Astrocyte of the hippocampus (primary cell): ENCODE data around the gene FAM20C.
"Not testable (repeated sequence)": the region's sequence is repeated elsewhere in the genome, so short reads cannot be mapped to it uniquely, and the experiment has no call there.

Source experiments
- DNase-seq: peaks from one replicate; pipeline ENCODE4 v3.0.0; 2011; ENCODE audit warnings: low read depth, low spot score

Gene FAM20C

GRCh38 chr7:256981-257646 lies 64.7 kb downstream of the FAM20C start:
- DNase-seq: no peak

GRCh38 chr7:257647-257992 lies 65.2 kb downstream of the FAM20C start:
- DNase-seq: no peak

- DNase-seq: no peak
These were observed 66.3 kb downstream of the FAM20C start for GRCh38 chr7:258476-259190.

- no peak for DNase-seq
These were observed 66.8 kb downstream of the FAM20C start for GRCh38 chr7:259191-259505.

GRCh38 chr7:259751-260405 lies 67.5 kb downstream of the FAM20C start:
- no peak for DNase-seq

DNA sequence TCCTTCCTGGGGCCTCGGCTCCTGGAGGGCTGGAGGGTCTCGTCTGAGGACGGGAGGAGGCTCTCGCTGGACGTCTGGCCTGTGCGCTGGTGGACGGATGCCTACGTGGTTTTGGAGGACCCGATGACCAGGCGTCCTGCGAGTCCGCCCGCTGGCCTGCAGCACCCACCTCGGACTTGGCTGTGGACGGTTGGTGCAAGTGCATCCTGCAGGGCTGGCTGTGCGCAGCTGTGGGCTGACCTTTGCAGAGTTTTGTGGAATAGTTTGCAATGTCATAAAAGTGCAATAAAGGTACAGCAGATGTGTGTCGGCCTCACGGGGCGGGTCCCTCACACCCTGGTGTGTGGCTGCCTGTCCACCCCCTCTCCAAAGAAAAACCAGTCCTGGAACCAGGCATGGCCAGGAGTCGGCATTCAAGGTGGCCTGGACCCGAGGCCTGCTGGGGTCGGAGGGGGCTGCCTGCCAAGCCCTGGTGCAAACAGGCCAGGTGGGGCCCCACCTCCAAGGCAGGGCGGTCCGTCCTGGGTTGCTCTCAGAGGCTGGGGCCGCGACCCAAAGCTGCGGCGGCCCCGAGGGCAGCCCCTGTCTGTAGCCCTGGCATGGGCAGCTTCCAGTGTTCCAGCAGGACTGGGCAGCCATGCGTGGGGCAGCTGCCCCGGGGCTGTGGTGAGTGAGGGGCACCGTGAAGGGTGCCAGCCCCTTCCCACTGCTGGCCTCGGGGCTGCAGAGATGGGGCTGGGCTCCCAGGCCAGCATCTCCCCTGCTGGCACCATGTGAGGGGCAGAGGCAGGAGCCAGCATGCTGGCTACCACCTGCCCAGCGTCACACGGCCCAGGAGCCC lies 68.3 kb downstream of the FAM20C start:
- DNase-seq: no peak

GRCh38 chr7:261341-262250 lies 69.2 kb downstream of the FAM20C start:
- DNase-seq: no peak

DNA sequence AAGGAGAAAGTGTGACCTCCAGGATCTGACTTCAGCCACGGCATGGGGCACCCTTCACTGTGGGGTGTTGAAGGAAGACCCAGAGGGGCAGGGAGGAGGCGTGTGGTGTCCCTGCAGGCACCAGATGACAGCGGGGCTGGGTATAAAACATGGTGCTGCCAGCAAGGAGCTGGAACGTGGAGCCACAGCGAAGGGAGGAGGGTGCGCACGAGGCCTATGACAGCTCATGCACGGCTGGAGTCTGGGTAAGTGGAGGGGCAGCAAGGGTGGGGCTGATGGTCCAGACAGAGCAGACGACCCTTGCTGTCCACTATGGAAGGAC lies 69.8 kb downstream of the FAM20C start:
- DNase-seq: no peak

DNA sequence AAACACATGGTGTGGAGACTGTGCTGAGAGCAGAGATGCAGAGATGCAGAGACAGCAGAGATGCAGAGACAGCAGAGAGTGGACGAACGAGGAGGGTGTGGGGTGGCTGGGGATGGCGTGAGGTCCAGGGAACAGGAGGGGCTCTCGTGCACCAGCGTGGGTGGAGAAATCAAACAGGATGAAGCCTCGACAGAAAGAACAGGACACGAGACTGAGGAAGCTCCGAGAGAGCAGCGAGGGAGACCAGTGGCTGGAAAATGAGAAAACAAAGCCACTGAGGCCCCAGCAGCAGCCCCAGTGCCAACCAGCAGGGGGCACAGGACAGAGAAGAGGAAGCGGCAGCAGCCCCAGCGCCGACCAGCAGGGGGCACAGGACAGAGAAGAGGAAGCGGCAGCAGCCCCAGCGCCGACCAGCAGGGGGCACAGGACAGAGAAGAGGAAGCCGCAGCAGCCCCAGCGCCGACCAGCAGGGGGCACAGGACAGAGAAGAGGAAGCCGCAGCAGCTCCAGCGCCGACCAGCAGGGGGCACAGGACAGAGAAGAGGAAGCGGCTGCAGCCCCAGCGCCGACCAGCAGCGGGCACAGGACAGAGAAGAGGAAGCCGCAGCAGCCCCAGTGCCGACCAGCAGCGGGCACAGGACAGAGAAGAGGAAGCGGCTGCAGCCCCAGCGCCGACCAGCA lies 70.4 kb downstream of the FAM20C start:
- DNase-seq: not testable (repeated sequence)

- DNase-seq: not testable (repeated sequence)
These were observed 71.3 kb downstream of the FAM20C start for GRCh38 chr7:263483-264351.

DNA sequence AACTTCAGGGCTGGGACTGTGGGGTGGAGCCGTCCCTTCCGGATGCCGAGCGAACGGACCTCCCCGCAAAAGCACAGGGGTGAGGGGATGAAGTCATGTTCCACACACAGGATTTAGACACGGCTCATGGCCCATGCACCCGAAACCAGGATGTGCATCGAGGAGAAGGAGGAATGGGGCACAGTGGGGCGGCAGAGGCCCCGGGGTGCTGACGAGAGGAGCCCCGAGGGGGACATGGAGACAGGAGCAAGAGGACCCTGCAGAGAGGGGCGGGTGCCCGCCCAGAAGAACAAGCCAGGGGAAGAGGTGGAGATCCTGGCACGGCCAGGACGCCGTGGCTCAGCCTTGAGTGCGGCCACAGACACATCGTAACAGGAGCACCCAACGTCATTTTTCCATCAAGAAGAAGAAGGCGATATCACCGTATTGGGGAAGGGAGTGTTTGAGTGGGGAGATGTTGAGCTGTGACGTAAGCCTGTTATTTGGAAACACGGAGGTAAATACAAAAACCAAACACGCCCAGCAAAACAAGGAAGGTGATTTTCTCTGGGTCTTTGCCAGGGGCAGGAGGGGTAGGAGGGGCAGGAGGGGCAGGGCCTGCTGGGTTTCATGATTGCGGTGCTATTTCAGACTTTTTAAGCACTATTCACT lies 72.3 kb downstream of the FAM20C start:
- no peak for DNase-seq

DNA sequence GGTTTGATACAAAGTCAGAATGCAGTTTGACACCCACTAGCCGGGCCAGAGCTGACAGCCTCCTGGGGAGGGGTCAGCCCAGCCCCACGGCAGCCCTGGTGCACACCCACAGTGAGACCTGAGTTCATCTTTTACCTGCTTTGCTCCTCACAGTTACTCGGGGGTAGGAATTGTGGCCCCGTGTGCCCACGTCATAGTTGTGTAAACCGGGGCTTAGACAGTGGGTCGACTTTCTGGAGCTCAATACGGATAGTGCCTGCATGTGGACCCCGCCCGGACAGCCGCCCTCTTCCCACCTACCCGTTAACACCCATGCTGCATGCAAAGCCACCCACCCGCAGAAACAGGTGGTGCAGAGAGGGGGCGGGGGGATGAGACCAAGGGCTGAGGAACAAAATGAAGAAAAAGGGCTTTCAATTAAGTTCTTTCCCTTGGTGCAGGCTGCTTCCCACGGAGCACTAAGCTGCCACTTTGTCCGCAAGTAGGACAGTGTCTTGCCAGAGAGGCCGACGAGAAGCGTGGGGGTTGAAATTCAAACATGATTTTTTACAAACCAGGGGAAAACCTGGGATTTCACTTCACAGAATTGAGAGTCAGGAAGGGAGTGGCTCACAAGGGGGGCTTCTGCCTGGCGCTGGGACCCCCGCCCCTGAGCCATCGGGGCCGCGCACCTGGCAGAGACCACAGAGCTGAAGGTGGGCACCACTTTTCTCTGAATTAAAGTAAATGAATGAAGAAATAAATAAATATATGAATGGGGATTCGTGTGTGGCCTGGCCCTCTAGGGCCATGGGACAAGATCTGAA lies 73.0 kb downstream of the FAM20C start:
- no peak for DNase-seq

DNA sequence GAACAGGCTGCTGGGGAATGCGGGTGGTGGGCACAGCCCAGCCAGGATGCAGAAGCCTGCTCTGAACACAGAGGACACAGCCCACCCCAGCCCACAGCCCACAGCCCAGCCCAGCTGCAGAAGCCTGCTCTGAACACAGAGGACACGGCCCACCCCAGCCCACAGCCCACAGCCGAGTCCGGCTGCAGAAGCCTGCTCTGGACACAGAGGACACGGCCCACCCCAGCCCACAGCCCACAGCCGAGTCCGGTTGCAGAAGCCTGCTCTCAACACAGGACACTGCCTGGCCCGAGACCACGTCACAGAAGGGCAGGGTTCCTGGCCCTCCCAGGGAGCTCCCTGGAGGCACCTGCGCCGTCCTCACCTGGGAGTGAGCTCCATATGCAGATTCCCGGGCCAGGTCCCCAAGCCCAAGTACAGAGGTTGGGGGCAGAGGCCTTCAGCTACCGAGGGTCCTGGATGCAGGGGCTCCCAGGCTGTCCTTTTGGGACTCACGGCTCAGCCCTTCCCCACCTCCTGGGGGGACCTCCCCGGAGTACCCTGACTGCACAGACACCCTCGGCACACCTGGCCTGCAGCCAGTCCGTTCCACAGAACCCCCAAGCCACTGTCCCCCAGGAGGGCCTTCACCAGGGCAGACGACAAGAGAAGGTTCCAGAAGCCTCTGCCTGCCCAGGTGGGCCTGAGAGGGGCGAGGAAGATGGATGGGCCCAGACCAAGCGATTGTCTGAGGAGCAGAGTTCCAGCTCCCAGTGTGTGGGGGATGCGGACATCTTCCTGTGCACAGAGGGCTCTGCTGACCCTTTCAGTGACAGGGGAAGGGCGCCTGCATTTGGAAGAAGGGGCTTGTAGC lies 73.9 kb downstream of the FAM20C start:
- no peak for DNase-seq

DNA sequence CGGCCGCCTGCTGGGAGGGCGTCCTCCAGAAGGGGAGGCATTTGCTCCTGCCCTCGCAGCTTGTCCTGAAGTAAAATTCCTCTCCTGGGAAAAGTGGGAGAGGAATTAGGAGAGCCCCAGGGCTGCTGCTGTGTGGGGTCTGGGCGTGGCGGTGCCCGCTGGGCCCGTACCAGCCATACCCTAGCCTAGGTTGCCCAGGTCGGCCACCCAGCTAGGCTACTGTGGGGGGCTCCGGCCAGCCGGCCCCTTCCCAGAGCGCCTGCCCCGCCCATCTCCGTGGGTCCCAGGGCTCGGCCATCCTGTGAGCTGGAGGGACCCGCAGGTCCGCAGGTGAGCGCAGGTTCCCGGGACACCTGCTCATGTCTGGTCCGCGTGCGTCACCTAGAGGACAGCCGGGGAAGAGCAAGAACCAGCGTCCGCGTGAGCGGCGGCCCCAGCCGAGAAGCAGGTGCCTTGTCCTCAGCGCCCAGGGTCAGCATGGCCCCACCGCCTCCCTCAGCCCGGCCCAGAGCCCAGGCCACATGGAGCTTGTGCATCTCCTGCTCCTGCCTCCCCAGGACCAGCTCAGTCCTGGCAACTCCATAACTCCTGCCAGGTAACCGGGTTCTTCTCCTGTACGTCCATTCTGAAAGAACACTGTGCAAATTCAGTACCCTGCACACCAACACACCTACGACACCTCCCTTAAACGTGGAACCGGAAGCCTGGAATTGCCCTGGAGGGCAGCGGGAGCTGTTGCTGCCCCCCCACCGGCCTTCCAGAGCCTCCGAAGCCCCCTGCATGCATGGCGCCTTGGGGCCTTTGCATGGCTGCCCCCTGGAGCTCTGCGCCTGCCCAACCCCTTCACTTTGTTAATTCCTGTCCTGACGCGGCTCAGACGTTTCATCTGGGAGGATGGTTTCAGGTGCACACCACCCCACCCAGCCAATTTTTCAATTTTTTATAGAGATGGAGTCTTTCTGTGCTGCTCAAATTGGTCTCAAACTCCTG lies 74.8 kb downstream of the FAM20C start:
- no peak for DNase-seq

GRCh38 chr7:268991-269390 lies 76.6 kb downstream of the FAM20C start:
- DNase-seq: no peak

GRCh38 chr7:269721-270120 lies 77.3 kb downstream of the FAM20C start:
- DNase-seq: no peak
